H9 (cell line): Measurements from ENCODE around the gene PRPF8. TPM values are rescaled to one million over a fixed set of nuclear protein-coding genes. Genes with fewer than 3 reads are reported as not detected.

Source experiments
- DNase-seq: peaks from one replicate; pipeline ENCODE4 v3.0.0-alpha.2; 2017
- H2AFZ ChIP-seq: one replicate; pipeline ENCODE4 v1.6.1; 2013; ENCODE audit warnings: mild to moderate bottlenecking, low read length, control low read depth, moderate library complexity
- H2AK5ac ChIP-seq: 2 replicates; pipeline ENCODE4 v1.6.1; 2013; ENCODE audit warnings: low read length, control low read depth, mixed read lengths; ENCODE audit not compliant: insufficient read length
- H2BK120ac ChIP-seq: one replicate; pipeline ENCODE4 v1.6.1; 2013; ENCODE audit warnings: low read depth, mild to moderate bottlenecking, low read length, control low read depth, inconsistent platforms; ENCODE audit not compliant: poor library complexity, severe bottlenecking
- H2BK12ac ChIP-seq: 2 replicates; pipeline ENCODE4 v1.6.1; 2013; ENCODE audit warnings: low read length, control low read depth, mixed read lengths, low read depth; ENCODE audit not compliant: insufficient read length
- H2BK15ac ChIP-seq: 2 replicates; pipeline ENCODE4 v1.6.1; 2013; ENCODE audit warnings: low read depth, low read length, control low read depth
- H2BK20ac ChIP-seq: one replicate; pipeline ENCODE4 v1.6.1; 2013; ENCODE audit warnings: low read depth, mild to moderate bottlenecking, low read length, control low read depth, inconsistent platforms; ENCODE audit not compliant: poor library complexity, severe bottlenecking
- H2BK5ac ChIP-seq: 2 replicates; pipeline ENCODE4 v1.6.1; 2013; ENCODE audit warnings: low read length, control low read depth, mixed read lengths; ENCODE audit not compliant: insufficient read length
- H3K14ac ChIP-seq: 2 replicates; pipeline ENCODE4 v1.6.1; 2013; ENCODE audit warnings: low read length, control low read depth; ENCODE audit not compliant: insufficient read depth
- H3K18ac ChIP-seq: 2 replicates; pipeline ENCODE4 v1.6.1; 2013; ENCODE audit warnings: low read depth, mild to moderate bottlenecking, mixed read lengths, low read length, control low read depth; ENCODE audit not compliant: insufficient read length
- H3K23ac ChIP-seq: 2 replicates; pipeline ENCODE4 v1.6.1; 2013; ENCODE audit warnings: low read length, control low read depth, mixed read lengths, low read depth; ENCODE audit not compliant: insufficient read length
- H3K23me2 ChIP-seq: 2 replicates; pipeline ENCODE4 v1.6.1; 2013; ENCODE audit warnings: low read depth, mild to moderate bottlenecking, mixed read lengths, low read length, control low read depth; ENCODE audit not compliant: insufficient read length, poor library complexity, severe bottlenecking
- H3K27ac ChIP-seq: 2 replicates; pipeline ENCODE4 v1.5.1; 2013; ENCODE audit warnings: low read length, control low read depth, mixed read lengths, low read depth; ENCODE audit not compliant: insufficient read length
- H3K27me3 ChIP-seq: 2 replicates; pipeline ENCODE4 v1.6.1; 2013; ENCODE audit warnings: low read length, control low read depth, inconsistent platforms; ENCODE audit not compliant: insufficient read depth
- H3K4ac ChIP-seq: 2 replicates; pipeline ENCODE4 v1.6.1; 2013; ENCODE audit warnings: low read depth, mild to moderate bottlenecking, control low read depth, inconsistent platforms, low read length, moderate library complexity
- H3K4me1 ChIP-seq: 2 replicates; pipeline ENCODE4 v1.6.1; 2013; ENCODE audit warnings: low read length, control low read depth, inconsistent platforms; ENCODE audit not compliant: insufficient read depth
- H3K4me2 ChIP-seq: 2 replicates; pipeline ENCODE4 v1.6.1; 2013; ENCODE audit warnings: low read length, control low read depth, mixed read lengths; ENCODE audit not compliant: insufficient read length, insufficient read depth
- H3K56ac ChIP-seq: 2 replicates; pipeline ENCODE4 v1.6.1; 2013; ENCODE audit warnings: low read depth, mild to moderate bottlenecking, mixed read lengths, low read length, control low read depth; ENCODE audit not compliant: insufficient read length
- H3K79me1 ChIP-seq: 2 replicates; pipeline ENCODE4 v1.6.1; 2013; ENCODE audit warnings: low read depth, mild to moderate bottlenecking, moderate library complexity, low read length, control low read depth, inconsistent platforms; ENCODE audit not compliant: insufficient read depth, poor library complexity, severe bottlenecking
- H3K79me2 ChIP-seq: 2 replicates; pipeline ENCODE4 v1.6.1; 2013; ENCODE audit warnings: low read length, control low read depth, inconsistent platforms; ENCODE audit not compliant: insufficient read depth
- H3K9ac ChIP-seq: 2 replicates; pipeline ENCODE4 v1.6.1; 2013; ENCODE audit warnings: low read length, control low read depth, mixed read lengths; ENCODE audit not compliant: insufficient read length; ENCODE audit errors: extremely low read depth
- H3K9me3 ChIP-seq: one replicate; pipeline ENCODE4 v1.6.1; 2013; ENCODE audit warnings: low read depth, low read length, inconsistent platforms; ENCODE audit not compliant: control insufficient read depth
- H3T11ph ChIP-seq: one replicate; pipeline ENCODE4 v1.6.1; 2013; ENCODE audit warnings: mild to moderate bottlenecking, low read length, control low read depth, inconsistent platforms
- H4K20me1 ChIP-seq: one replicate; pipeline ENCODE4 v1.6.1; 2013; ENCODE audit not compliant: control insufficient read depth, insufficient read length, insufficient read depth
- H4K5ac ChIP-seq: 2 replicates; pipeline ENCODE4 v1.6.1; 2013; ENCODE audit warnings: low read depth, mild to moderate bottlenecking, mixed read lengths, low read length, control low read depth; ENCODE audit not compliant: insufficient read length
- H4K8ac ChIP-seq: replicated peaks from 2 replicates; pipeline ENCODE4 v1.6.1; 2013; ENCODE audit warnings: low read length, control low read depth, mixed read lengths, low read depth; ENCODE audit not compliant: insufficient read length
- H4K91ac ChIP-seq: 2 replicates; pipeline ENCODE4 v1.6.1; 2013; ENCODE audit warnings: low read depth, mild to moderate bottlenecking, moderate library complexity, mixed read lengths, low read length, control low read depth; ENCODE audit not compliant: insufficient read length
- H3K27ac Mint-ChIP-seq, 3 experiments: 2 replicates in 2 of 3; 3 replicates in 1 of 3; pipeline ENCODE4 v1.8.0; 2020 to 2021; ENCODE audit warnings: mixed read lengths in 3 of 3, mild to moderate bottlenecking in 1 of 3, moderate library complexity in 1 of 3
- H3K27me3 Mint-ChIP-seq: 2 replicates; pipeline ENCODE4 v1.8.0; 2021; ENCODE audit warnings: low read depth, mild to moderate bottlenecking, moderate library complexity, mixed read lengths
- H3K36me3 Mint-ChIP-seq, 3 experiments: 2 replicates in 2 of 3; 3 replicates in 1 of 3; pipeline ENCODE4 v1.8.0; 2020 to 2021; ENCODE audit warnings: low read depth in 3 of 3, mixed read lengths in 3 of 3; ENCODE audit not compliant: insufficient read depth in 1 of 3
- H3K4me1 Mint-ChIP-seq, 2 experiments: 2 replicates each; pipeline ENCODE4 v1.8.0; 2020; ENCODE audit warnings: mixed read lengths in 2 of 2
- H3K4me3 Mint-ChIP-seq, 2 experiments: 2 replicates in 1 of 2; 3 replicates in 1 of 2; pipeline ENCODE4 v1.8.0; 2020 to 2021; ENCODE audit warnings: mild to moderate bottlenecking in 2 of 2, mixed read lengths in 2 of 2, moderate library complexity in 1 of 2
- H3K9me3 Mint-ChIP-seq, 2 experiments: 2 replicates in 1 of 2; 3 replicates in 1 of 2; pipeline ENCODE4 v1.8.0; 2020; ENCODE audit warnings: mild to moderate bottlenecking in 2 of 2, mixed read lengths in 2 of 2, moderate library complexity in 1 of 2
- WGBS: extraction: QIAGEN DNeasy Blood & Tissue Kit; methylation state at CpG from one replicate; pipeline ENCODE4 v1.1.7; 2013; ENCODE audit warnings: missing lambda C conversion rate, low lambda C conversion rate, mixed read lengths; ENCODE audit not compliant: insufficient read length; ENCODE audit errors: extremely low coverage; 5-methylcytosine and 5-hydroxymethylcytosine counted together
- total RNA-seq: library from RNA; stranded (reverse); gene quantifications from 2 replicates; pipeline ENCODE4 v1.2.1, GENCODE V29; 2021
- TF ChIP-seq, protein P1 (sequence below): fragments of 200-600 bp; sonication (generic); conservative IDR thresholded peaks from 3 replicates; pipeline ENCODE4 v1.8.0; 2021; ENCODE audit warnings: antibody characterized with exemption, mild to moderate bottlenecking

Gene PRPF8
- total RNA-seq, 1 experiment from 2014 or later, result 408 TPM

DNA sequence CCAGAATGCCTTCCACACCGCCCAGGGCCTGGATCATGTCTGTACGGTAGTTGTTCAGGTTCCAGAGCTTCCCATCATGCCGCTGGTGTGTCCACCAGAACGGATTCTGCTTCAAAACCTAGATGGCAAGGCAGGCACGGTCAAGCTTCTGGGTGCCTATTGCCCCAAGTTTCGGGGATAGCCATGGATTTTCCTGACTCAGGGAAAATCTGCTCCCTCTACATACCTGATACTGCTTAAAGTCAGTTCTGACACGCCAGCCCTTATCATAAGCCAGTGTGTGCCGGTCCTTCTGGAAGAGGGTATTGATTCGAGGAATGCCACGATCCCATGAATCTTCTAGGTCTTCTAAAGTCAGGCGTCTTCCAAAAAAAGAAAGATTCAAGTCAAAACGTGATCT lies 23.6 kb downstream of the PRPF8 start:
- no peak overlapping the region for H3T11ph ChIP-seq
- no peak overlapping the region for H4K91ac ChIP-seq
- no peaks in the 10 kb centered on the region for H3K4me1 Mint-ChIP-seq
- H3K27me3 Mint-ChIP-seq, result no peaks in the 10 kb centered on the region
- H3K4me1 ChIP-seq, result no peaks in the 10 kb centered on the region
- H3K4ac ChIP-seq, result no peak overlapping the region
- no peaks in the 10 kb centered on the region for H3K9me3 ChIP-seq
- H3K14ac ChIP-seq, result no peak overlapping the region
- no peak overlapping the region for H2BK15ac ChIP-seq
- H3K23ac ChIP-seq, result no peak overlapping the region
- H3K27ac Mint-ChIP-seq, result no peak overlapping the region
- H4K8ac ChIP-seq, result no peak overlapping the region
- H2AK5ac ChIP-seq, result no peak overlapping the region
- TF ChIP-seq, protein P1, sequence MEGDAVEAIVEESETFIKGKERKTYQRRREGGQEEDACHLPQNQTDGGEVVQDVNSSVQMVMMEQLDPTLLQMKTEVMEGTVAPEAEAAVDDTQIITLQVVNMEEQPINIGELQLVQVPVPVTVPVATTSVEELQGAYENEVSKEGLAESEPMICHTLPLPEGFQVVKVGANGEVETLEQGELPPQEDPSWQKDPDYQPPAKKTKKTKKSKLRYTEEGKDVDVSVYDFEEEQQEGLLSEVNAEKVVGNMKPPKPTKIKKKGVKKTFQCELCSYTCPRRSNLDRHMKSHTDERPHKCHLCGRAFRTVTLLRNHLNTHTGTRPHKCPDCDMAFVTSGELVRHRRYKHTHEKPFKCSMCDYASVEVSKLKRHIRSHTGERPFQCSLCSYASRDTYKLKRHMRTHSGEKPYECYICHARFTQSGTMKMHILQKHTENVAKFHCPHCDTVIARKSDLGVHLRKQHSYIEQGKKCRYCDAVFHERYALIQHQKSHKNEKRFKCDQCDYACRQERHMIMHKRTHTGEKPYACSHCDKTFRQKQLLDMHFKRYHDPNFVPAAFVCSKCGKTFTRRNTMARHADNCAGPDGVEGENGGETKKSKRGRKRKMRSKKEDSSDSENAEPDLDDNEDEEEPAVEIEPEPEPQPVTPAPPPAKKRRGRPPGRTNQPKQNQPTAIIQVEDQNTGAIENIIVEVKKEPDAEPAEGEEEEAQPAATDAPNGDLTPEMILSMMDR, result no peak
- no peak overlapping the region for H3K9ac ChIP-seq
- H2BK12ac ChIP-seq, result no peak overlapping the region
- H3K27ac ChIP-seq, result no peak overlapping the region
- no peak overlapping the region for H3K18ac ChIP-seq
- H3K36me3 Mint-ChIP-seq, result peaks cover 74 to 96% (median 95%) of the 10 kb centered on the region in 3 experiments
- H3K79me1 ChIP-seq, result no peaks in the 10 kb centered on the region
- no peaks in the 10 kb centered on the region for H4K20me1 ChIP-seq
- no peak overlapping the region for H3K4me2 ChIP-seq
- no peak overlapping the region for H2BK20ac ChIP-seq
- no peak overlapping the region for H2AFZ ChIP-seq
- H3K4me3 Mint-ChIP-seq, result no peak overlapping the region
- H3K23me2 ChIP-seq, result no peaks in the 10 kb centered on the region
- DNase-seq, result no peak
- no CpG with 5 or more reads among the region's 12 CpGs for WGBS
- H2BK120ac ChIP-seq, result no peak overlapping the region
- no peaks in the 10 kb centered on the region; the same call in 1 of the 2 replicates for H3K79me2 ChIP-seq
- no peak overlapping the region for H3K56ac ChIP-seq
- no peaks in the 10 kb centered on the region for H3K9me3 Mint-ChIP-seq
- H4K5ac ChIP-seq, result no peak overlapping the region
- H2BK5ac ChIP-seq, result no peak overlapping the region
- no peaks in the 10 kb centered on the region for H3K27me3 ChIP-seq
